A673 (cell line): ENCODE data around the gene FZD10. TPM values are rescaled to one million over a fixed set of nuclear protein-coding genes. Genes with fewer than 3 reads are reported as not detected.

Source experiments
- Bru-seq: library from RNA; stranded (reverse); fragments of 400-500 nt; gene quantifications from one replicate; lab custom pipeline; 2021; lab: Mats Ljungman, UMichigan
- BruChase-seq, 2 experiments: library from RNA; stranded (reverse); fragments of 400-500 nt; gene quantifications; one replicate each; lab custom pipeline; 2021; lab: Mats Ljungman, UMichigan
- BruUV-seq: library from RNA; stranded (reverse); fragments of 400-500 nt; replicated peaks from 2 replicates; lab custom pipeline; 2021; lab: Mats Ljungman, UMichigan
- CTCF ChIA-PET: fragments of 300-600 bp; sonication (Branson Sonifier 250); formaldehyde crosslinking; loops from one replicate; lab custom pipeline; 2022; ENCODE audit warnings: antibody characterized with exemption; lab: Charles Lee
- POLR2A ChIA-PET: fragments of 300-600 bp; sonication (Branson Sonifier 250); formaldehyde crosslinking; loops from one replicate; lab custom pipeline; 2022; ENCODE audit warnings: antibody characterized with exemption; ENCODE audit not compliant: low non-redundant PET; lab: Charles Lee
- DNase-seq: peaks from one replicate; pipeline ENCODE4 v3.0.0-alpha.2; 2015; ENCODE audit warnings: low spot score
- H3K27ac ChIP-seq: fragments of 200-600 bp; sonication (generic); 2 replicates; pipeline ENCODE4 v1.5.1; 2016; ENCODE audit warnings: mixed run types, low read depth, mild to moderate bottlenecking, mixed read lengths, antibody characterized with exemption, low read length; ENCODE audit not compliant: poor library complexity, severe bottlenecking
- H3K27me3 ChIP-seq: fragments of 200-600 bp; sonication (generic); replicated peaks from 2 replicates; pipeline ENCODE4 v1.6.1; 2017; ENCODE audit warnings: mixed run types, low read depth, mild to moderate bottlenecking, mixed read lengths, antibody characterized with exemption, low read length; ENCODE audit not compliant: insufficient read depth, poor library complexity
- H3K36me3 ChIP-seq: fragments of 200-600 bp; sonication (generic); 2 replicates; pipeline ENCODE4 v1.6.1; 2016; ENCODE audit warnings: mixed run types, mild to moderate bottlenecking, mixed read lengths, antibody characterized with exemption, low read length; ENCODE audit not compliant: insufficient read depth, poor library complexity, severe bottlenecking
- H3K4me1 ChIP-seq: fragments of 200-600 bp; sonication (generic); 2 replicates; pipeline ENCODE4 v1.6.1; 2017; ENCODE audit warnings: mixed run types, mild to moderate bottlenecking, mixed read lengths, antibody characterized with exemption, low read length; ENCODE audit not compliant: insufficient read depth, poor library complexity, severe bottlenecking
- H3K4me3 ChIP-seq: fragments of 200-600 bp; sonication (generic); 2 replicates; pipeline ENCODE4 v1.5.1; 2016; ENCODE audit warnings: low read depth, mixed run types, mild to moderate bottlenecking, mixed read lengths, low read length; ENCODE audit not compliant: poor library complexity, severe bottlenecking
- H3K9me3 ChIP-seq: fragments of 200-600 bp; sonication (generic); 2 replicates; pipeline ENCODE4 v1.6.1; 2016; ENCODE audit warnings: mixed run types, low read depth, mild to moderate bottlenecking, mixed read lengths, antibody characterized with exemption, low read length; ENCODE audit not compliant: poor library complexity, severe bottlenecking
- CTCF ChIP-seq: fragments of 300-800, 200-600 bp; sonication (generic); conservative IDR thresholded peaks from 2 replicates; pipeline ENCODE4 v1.5.1; 2017; ENCODE audit warnings: low read depth, mild to moderate bottlenecking, antibody characterized with exemption, low read length, moderate library complexity, mixed read lengths
- EZH2 ChIP-seq: fragments of 200-600 bp; sonication (generic); IDR thresholded peaks from 2 replicates; pipeline ENCODE4 v1.6.1; 2017; ENCODE audit warnings: borderline replicate concordance, low read depth, mild to moderate bottlenecking, mixed read lengths, antibody characterized with exemption, low read length; ENCODE audit not compliant: poor library complexity, severe bottlenecking
- intact Hi-C: fragments of 100-400 bp; cut with micrococcal nuclease; formaldehyde crosslinking; loops from one replicate; pipeline ENCODE4 v1.10.0; 2022; ENCODE audit not compliant: unreplicated experiment
- long read RNA-seq: library from polyadenylated mRNA; stranded (forward); transcript quantifications from one replicate; pipeline ENCODE4 v2.0.0, GENCODE V29; 2022
- total RNA-seq: library from RNA; stranded (reverse); gene quantifications from 2 replicates; pipeline ENCODE4 v1.2.3, GENCODE V29; 2021

The FZD10 gene
- not detected in 2 replicates for total RNA-seq
- not detected for Bru-seq, nascent RNA
- not detected for BruChase-seq, experiment 1, labeled RNA remaining after a 2-hour chase
- not detected for BruChase-seq, experiment 2, labeled RNA remaining after a 6-hour chase
- long read RNA-seq = 0 reads

GRCh38 chr12:130162267-130162666 lies at the start of gene FZD10:
TSS of gene FZD10 (plus strand) at chr12:130162464. CDS start at chr12:130162943, 479 bp downstream.
- intact Hi-C loops = no loop called here
- POLR2A ChIA-PET = no interaction called here
- no peak for TF ChIP-seq EZH2
- TF ChIP-seq CTCF = no peak
- Histone ChIP-seq H3K9me3 (peaks cover 4% of the 10 kb centered on the region), H3K27me3 (peaks cover 70% of the 10 kb centered on the region), H3K4me1 (no peaks in the 10 kb centered on the region), H3K27ac (no peak within 1 kb of the TSS), H3K36me3 (no peaks in the 10 kb centered on the region), H3K4me3 (no peak within 1 kb of the TSS)
- CTCF ChIA-PET = no interaction called here
- no TSS peak for BruUV-seq
- DNase-seq = no peak

- Histone ChIP-seq H3K36me3 (no peaks in the 10 kb centered on the region), H3K9me3 (no peaks in the 10 kb centered on the region), H3K27me3 (no peaks in the 10 kb centered on the region), H3K4me3 (no peak overlapping the region), H3K27ac (no peak overlapping the region), H3K4me1 (no peaks in the 10 kb centered on the region)
- CTCF ChIA-PET = no interaction called here
- no TSS peak for BruUV-seq
- intact Hi-C loops = no loop called here
- no peak for DNase-seq
- POLR2A ChIA-PET = no interaction called here
- TF ChIP-seq CTCF (no peak), EZH2 (no peak)
Observed at GRCh38 chr12:130114952-130115351, 47.3 kb upstream of the FZD10 start.

- no peaks in the 10 kb centered on the region for H3K9me3 ChIP-seq
- POLR2A ChIA-PET = no interaction called here
- CTCF ChIA-PET = no interaction called here
- intact Hi-C loops = no loop called here
- H3K27me3 ChIP-seq = no peaks in the 10 kb centered on the region
- H3K4me3 ChIP-seq = no peak overlapping the region
- no peak overlapping the region for H3K27ac ChIP-seq
- no peaks in the 10 kb centered on the region for H3K4me1 ChIP-seq
- DNase-seq = no peak
- no peak for TF ChIP-seq CTCF
- TF ChIP-seq EZH2 = no peak
- H3K36me3 ChIP-seq = no peaks in the 10 kb centered on the region
- no TSS peak for BruUV-seq
Observed at GRCh38 chr12:130115646-130116045, 46.6 kb upstream of the FZD10 start.
